ENCODE data around the gene ANAPC1.
"Not testable (repeated sequence)": the region's sequence is repeated elsewhere in the genome, so short reads cannot be mapped to it uniquely, and the experiment has no call there.

The ANAPC1 gene

GRCh38 chr2:111812970-111813622, 70.9 kb downstream of the ANAPC1 start:
- not testable (repeated sequence) for DNase-seq (ENCODE audit: low read depth, low spot score)

- DNase-seq (ENCODE audit: low read depth, low spot score) = not testable (repeated sequence)
These were observed 93.4 kb downstream of the ANAPC1 start for GRCh38 chr2:111790633-111791032.

GRCh38 chr2:111784081-111784480, 99.9 kb downstream of the ANAPC1 start:
- DNase-seq (ENCODE audit: low read depth, low spot score) = not testable (repeated sequence)

GRCh38 chr2:111782195-111782594, 101.8 kb downstream of the ANAPC1 start:
- DNase-seq (ENCODE audit: low read depth, low spot score) = not testable (repeated sequence)

- not testable (repeated sequence) for DNase-seq (ENCODE audit: low read depth, low spot score)
These were observed 102.4 kb downstream of the ANAPC1 start for GRCh38 chr2:111781443-111782094.

- not testable (repeated sequence) for DNase-seq (ENCODE audit: low read depth, low spot score)
These were observed 106.8 kb downstream of the ANAPC1 start for GRCh38 chr2:111777155-111777554.

GRCh38 chr2:111776296-111776695, 107.7 kb downstream of the ANAPC1 start:
- not testable (repeated sequence) for DNase-seq (ENCODE audit: low read depth, low spot score)

- not testable (repeated sequence) for DNase-seq (ENCODE audit: low read depth, low spot score)
These were observed 111.8 kb downstream of the ANAPC1 start for GRCh38 chr2:111772180-111772579.

- not testable (repeated sequence) for DNase-seq (ENCODE audit: low read depth, low spot score)
These were observed 112.9 kb downstream of the ANAPC1 start for GRCh38 chr2:111770916-111771658.

GRCh38 chr2:111768266-111769190, 115.5 kb downstream of the ANAPC1 start:
- not testable (repeated sequence) for DNase-seq (ENCODE audit: low read depth, low spot score)

- DNase-seq (ENCODE audit: low read depth, low spot score) = not testable (repeated sequence)
These were observed 116.9 kb downstream of the ANAPC1 start for GRCh38 chr2:111767087-111767486.

GRCh38 chr2:111766295-111766694, 117.7 kb downstream of the ANAPC1 start:
- DNase-seq (ENCODE audit: low read depth, low spot score) = not testable (repeated sequence)

GRCh38 chr2:111764151-111764550, 119.8 kb downstream of the ANAPC1 start:
- DNase-seq (ENCODE audit: low read depth, low spot score) = not testable (repeated sequence)

- not testable (repeated sequence) for DNase-seq (ENCODE audit: low read depth, low spot score)
These were observed 123.2 kb downstream of the ANAPC1 start for GRCh38 chr2:111760697-111761284.

GRCh38 chr2:111752533-111752932, 131.5 kb downstream of the ANAPC1 start:
- DNase-seq (ENCODE audit: low read depth, low spot score) = not testable (repeated sequence)

- not testable (repeated sequence) for DNase-seq (ENCODE audit: low read depth, low spot score)
These were observed 133.4 kb downstream of the ANAPC1 start for GRCh38 chr2:111750641-111751040.

GRCh38 chr2:111748429-111748828, 135.6 kb downstream of the ANAPC1 start:
- not testable (repeated sequence) for DNase-seq (ENCODE audit: low read depth, low spot score)

GRCh38 chr2:111747410-111748115, 136.4 kb downstream of the ANAPC1 start:
- DNase-seq (ENCODE audit: low read depth, low spot score) = peak; percentile 10

GRCh38 chr2:111744751-111745150, 139.2 kb downstream of the ANAPC1 start:
- DNase-seq (ENCODE audit: low read depth, low spot score) = not testable (repeated sequence)

GRCh38 chr2:111741517-111741916, 142.5 kb downstream of the ANAPC1 start:
- not testable (repeated sequence) for DNase-seq (ENCODE audit: low read depth, low spot score)

All from ELF-1 (cell line).